ENCODE data around the gene ADGRG3.

- TF ChIP-seq POLR2A (IDR thresholded peaks at IDR 0.05): no peak
- no peak for TF ChIP-seq CTCF (IDR thresholded peaks at IDR 0.05 in 4 of 5, conservative IDR thresholded peaks at IDR 0.05 in 1 of 5)
These were observed 20.8 kb upstream of the ADGRG3 start for GRCh38 chr16:57647136-57647875.

Measured in gastrocnemius medialis (tissue), 4 donors.